CD8-positive, alpha-beta memory T cell (primary cell): ENCODE data around the gene AWAT2. TPM values are rescaled to one million over a fixed set of nuclear protein-coding genes. Genes with fewer than 3 reads are reported as not detected.
A peak's percentile ranks its signal among the peaks of the same experiment; 100 is the strongest.

Experiments
- CTCF ChIA-PET: fragments of 350-600 bp; sonication (Branson Sonifier 250); formaldehyde crosslinking; loops from one replicate; lab custom pipeline; 2021; ENCODE audit warnings: antibody characterized with exemption; lab: Charles Lee
- POLR2A ChIA-PET: fragments of 350-600 bp; sonication (Branson Sonifier 250); formaldehyde crosslinking; loops from one replicate; lab custom pipeline; 2021; ENCODE audit warnings: antibody characterized with exemption; lab: Charles Lee
- DNase-seq, 5 donors: peaks; one replicate each; pipeline versions ENCODE4 v3.0.0 to v3.0.0-alpha.2; 2020 to 2022; ENCODE audit warnings: mixed read lengths in 1 of 5
- H3K27ac ChIP-seq: one replicate; pipeline ENCODE4 v1.7.0; 2013; ENCODE audit warnings: low read depth, mild to moderate bottlenecking, low read length, moderate library complexity
- H3K27me3 ChIP-seq: 2 replicates; pipeline ENCODE4 v1.7.0; 2013; ENCODE audit warnings: low read length, mild to moderate bottlenecking; ENCODE audit not compliant: insufficient read depth, poor library complexity, severe bottlenecking
- H3K36me3 ChIP-seq: 2 replicates; pipeline ENCODE4 v1.7.0; 2013; ENCODE audit warnings: mild to moderate bottlenecking, low read length, moderate library complexity; ENCODE audit not compliant: insufficient read depth
- H3K4me1 ChIP-seq: 2 replicates; pipeline ENCODE4 v1.7.0; 2013; ENCODE audit warnings: mild to moderate bottlenecking, low read length, moderate library complexity; ENCODE audit not compliant: insufficient read depth
- H3K4me3 ChIP-seq: 2 replicates; pipeline ENCODE4 v1.7.0; 2013; ENCODE audit warnings: mild to moderate bottlenecking, low read length
- H3K9me3 ChIP-seq: 2 replicates; pipeline ENCODE4 v1.7.0; 2013; ENCODE audit warnings: mild to moderate bottlenecking, low read length
- H3K27ac Mint-ChIP-seq, 8 donors: one replicate each; pipeline ENCODE4 v1.8.0; 2020 to 2021; ENCODE audit warnings: mixed read lengths in 8 of 8, mild to moderate bottlenecking in 6 of 8, inconsistent platforms in 3 of 8, moderate library complexity in 3 of 8
- H3K27me3 Mint-ChIP-seq, 2 donors: one replicate each; pipeline ENCODE4 v1.8.0; 2020 to 2021; ENCODE audit warnings: mixed read lengths in 2 of 2, mild to moderate bottlenecking in 1 of 2, moderate library complexity in 1 of 2
- H3K36me3 Mint-ChIP-seq, 3 donors: one replicate each; pipeline ENCODE4 v1.8.0; 2020 to 2021; ENCODE audit warnings: mixed read lengths in 3 of 3, inconsistent platforms in 1 of 3, mild to moderate bottlenecking in 1 of 3
- H3K4me1 Mint-ChIP-seq, 3 donors: one replicate each; pipeline ENCODE4 v1.8.0; 2020 to 2021; ENCODE audit warnings: mixed read lengths in 3 of 3, inconsistent platforms in 1 of 3, mild to moderate bottlenecking in 1 of 3
- H3K4me3 Mint-ChIP-seq, 7 donors: one replicate each; pipeline ENCODE4 v1.8.0; 2020 to 2021; ENCODE audit warnings: mixed read lengths in 7 of 7, mild to moderate bottlenecking in 6 of 7, moderate library complexity in 4 of 7, inconsistent platforms in 2 of 7
- H3K9me3 Mint-ChIP-seq, 5 donors: one replicate each; pipeline ENCODE4 v1.8.0; 2020 to 2022; ENCODE audit warnings: mixed read lengths in 5 of 5, mild to moderate bottlenecking in 3 of 5, moderate library complexity in 2 of 5, inconsistent platforms in 1 of 5
- polyA plus RNA-seq: library from polyadenylated mRNA; unstranded; fragments of 300-500 nt; fragmentation: Illumina TruSeq; gene quantifications from one replicate; pipeline ENCODE4 v1.2.3, GENCODE V29; 2021
- total RNA-seq, 2 experiments: library from RNA; stranded (reverse); gene quantifications; one replicate each; pipeline ENCODE4 v1.2.3, GENCODE V29; 2021

Gene AWAT2
- total and polyA plus RNA-seq, 3 experiments from 2014 or later: not detected

- no peak overlapping the region for H3K27ac Mint-ChIP-seq
- CTCF ChIA-PET: no interaction called here
- H3K27me3 ChIP-seq: no peaks in the 10 kb centered on the region
- H3K4me3 ChIP-seq: no peak overlapping the region
- no peak overlapping the region for H3K27ac ChIP-seq
- H3K36me3 ChIP-seq: no peaks in the 10 kb centered on the region
- no peaks in the 10 kb centered on the region for H3K4me1 ChIP-seq
- peaks cover 4 to 11% of the 10 kb centered on the region in 2 donors for H3K27me3 Mint-ChIP-seq
- DNase-seq: no peak
- no peaks in the 10 kb centered on the region for H3K9me3 Mint-ChIP-seq
- H3K36me3 Mint-ChIP-seq: no peaks in the 10 kb centered on the region
- no peak overlapping the region for H3K4me3 Mint-ChIP-seq
- POLR2A ChIA-PET: no interaction called here
- no peaks in the 10 kb centered on the region for H3K4me1 Mint-ChIP-seq
- no peaks in the 10 kb centered on the region for H3K9me3 ChIP-seq
Observed at GRCh38 chrX:70049406-70049805, 332 bp downstream of the AWAT2 start.

DNA sequence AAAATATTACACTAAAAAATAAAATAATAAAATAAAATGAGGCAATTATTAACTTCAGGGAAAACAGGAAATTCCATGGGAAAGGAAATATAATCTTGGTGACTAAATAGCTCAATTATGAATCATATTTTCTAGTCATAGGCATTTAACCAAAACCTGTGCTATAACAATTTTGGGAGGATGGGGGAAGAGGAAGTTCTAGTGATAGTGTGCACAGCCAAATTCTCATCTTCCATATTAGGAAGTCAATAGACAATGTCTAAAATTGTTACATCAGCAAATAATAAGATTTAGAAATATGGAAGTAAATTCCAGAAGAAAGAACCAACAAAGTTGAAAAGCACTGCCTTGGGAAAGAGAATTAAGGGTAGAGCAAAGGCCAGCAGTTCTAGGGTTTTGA is 2.8 kb downstream of the AWAT2 start:
- no peak overlapping the region for H3K27ac ChIP-seq
- no peak overlapping the region for H3K4me3 ChIP-seq

DNA sequence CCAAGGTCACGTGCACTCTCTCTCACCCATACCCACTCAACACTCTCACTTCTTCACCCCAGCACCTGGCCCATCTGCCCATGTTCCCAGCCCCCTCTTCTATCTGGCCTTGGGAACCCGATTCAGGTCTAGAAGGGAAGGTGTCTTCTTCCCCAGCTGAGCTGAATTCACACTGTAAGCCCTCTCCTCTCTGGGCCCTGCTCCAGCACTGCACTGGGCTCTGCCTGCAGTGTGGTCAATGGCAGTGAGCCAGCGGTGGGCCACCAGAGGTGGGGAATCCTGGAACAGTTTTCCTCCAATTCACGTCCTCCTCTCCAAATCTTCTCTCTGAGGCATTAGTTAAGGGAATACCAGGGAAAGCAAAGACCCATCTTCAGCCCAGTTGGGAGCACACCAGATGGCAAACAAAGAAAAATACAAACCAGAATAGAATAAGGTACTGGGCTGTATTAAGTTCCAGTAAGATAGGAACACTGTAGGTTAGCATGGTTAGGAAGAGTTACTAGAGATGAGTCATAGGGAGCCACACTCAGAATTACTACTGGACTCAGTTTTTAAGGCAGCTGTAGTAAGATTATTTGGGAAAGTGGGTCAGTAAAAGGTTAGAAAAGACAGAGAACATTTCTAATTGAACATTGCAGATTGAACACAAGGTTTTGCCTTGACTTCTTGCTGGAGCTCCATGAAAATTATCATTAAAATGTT is 5.0 kb downstream of the AWAT2 start:
- POLR2A ChIA-PET: no interaction called here

More for the DNA sequence above, 2.8 kb downstream of the AWAT2 start:
- H3K27ac Mint-ChIP-seq: no peak overlapping the region
- H3K27me3 Mint-ChIP-seq: peaks cover 0 to 11% of the 10 kb centered on the region in 2 donors
- DNase-seq: no peak
- Histone ChIP-seq H3K36me3 (no peaks in the 10 kb centered on the region), H3K9me3 (no peaks in the 10 kb centered on the region), H3K27me3 (no peaks in the 10 kb centered on the region), H3K4me1 (no peaks in the 10 kb centered on the region)
- no peaks in the 10 kb centered on the region for H3K36me3 Mint-ChIP-seq
- no peak overlapping the region for H3K4me3 Mint-ChIP-seq
- POLR2A ChIA-PET: no interaction called here
- no peaks in the 10 kb centered on the region for H3K4me1 Mint-ChIP-seq
- CTCF ChIA-PET: no interaction called here
- H3K9me3 Mint-ChIP-seq: no peaks in the 10 kb centered on the region

DNA sequence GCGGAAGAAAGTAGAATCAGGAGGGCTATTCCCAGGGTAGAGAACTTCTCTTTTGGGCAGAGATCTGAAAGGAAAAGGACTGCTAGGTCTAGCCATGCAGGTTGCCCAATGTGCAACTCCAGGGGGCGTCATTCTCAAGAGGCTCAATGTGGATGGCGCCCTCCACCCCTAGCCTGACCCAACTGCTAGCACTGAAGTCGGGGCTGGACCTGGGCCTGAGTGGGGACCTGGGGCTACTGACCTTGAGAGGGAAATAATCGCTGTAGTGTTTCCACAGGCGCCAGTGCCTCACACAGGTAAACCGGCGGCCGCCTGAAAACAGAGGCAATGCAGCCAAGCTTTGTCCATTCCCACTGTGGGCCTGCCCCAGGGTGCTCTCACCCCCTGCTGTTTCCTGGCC is 6.1 kb downstream of the AWAT2 start:
- Histone ChIP-seq H3K27me3 (no peaks in the 10 kb centered on the region), H3K27ac (no peak overlapping the region), H3K4me3 (no peak overlapping the region), H3K36me3 (no peaks in the 10 kb centered on the region), H3K9me3 (no peaks in the 10 kb centered on the region), H3K4me1 (no peaks in the 10 kb centered on the region)
- H3K27me3 Mint-ChIP-seq: peaks cover 0 to 1% of the 10 kb centered on the region in 2 donors
- DNase-seq: no peak
- no peaks in the 10 kb centered on the region for H3K9me3 Mint-ChIP-seq
- H3K36me3 Mint-ChIP-seq: no peaks in the 10 kb centered on the region
- no peaks in the 10 kb centered on the region for H3K4me1 Mint-ChIP-seq
- H3K27ac Mint-ChIP-seq: no peak overlapping the region
- H3K4me3 Mint-ChIP-seq: no peak overlapping the region
- ChIA-PET CTCF (no interaction called here), POLR2A (no interaction called here)

More for the DNA sequence above, 5.0 kb downstream of the AWAT2 start:
- no peaks in the 10 kb centered on the region for H3K36me3 ChIP-seq
- Mint-ChIP-seq H3K4me3 (no peak overlapping the region), H3K4me1 (no peaks in the 10 kb centered on the region), H3K36me3 (no peaks in the 10 kb centered on the region), H3K27me3 (peaks cover 0 to 7% of the 10 kb centered on the region in 2 donors), H3K27ac (no peak overlapping the region), H3K9me3 (no peaks in the 10 kb centered on the region)
- CTCF ChIA-PET: no interaction called here
- no peaks in the 10 kb centered on the region for H3K4me1 ChIP-seq
- DNase-seq: no peak
- no peak overlapping the region for H3K4me3 ChIP-seq
- no peak overlapping the region for H3K27ac ChIP-seq
- H3K27me3 ChIP-seq: no peaks in the 10 kb centered on the region
- H3K9me3 ChIP-seq: no peaks in the 10 kb centered on the region

DNA sequence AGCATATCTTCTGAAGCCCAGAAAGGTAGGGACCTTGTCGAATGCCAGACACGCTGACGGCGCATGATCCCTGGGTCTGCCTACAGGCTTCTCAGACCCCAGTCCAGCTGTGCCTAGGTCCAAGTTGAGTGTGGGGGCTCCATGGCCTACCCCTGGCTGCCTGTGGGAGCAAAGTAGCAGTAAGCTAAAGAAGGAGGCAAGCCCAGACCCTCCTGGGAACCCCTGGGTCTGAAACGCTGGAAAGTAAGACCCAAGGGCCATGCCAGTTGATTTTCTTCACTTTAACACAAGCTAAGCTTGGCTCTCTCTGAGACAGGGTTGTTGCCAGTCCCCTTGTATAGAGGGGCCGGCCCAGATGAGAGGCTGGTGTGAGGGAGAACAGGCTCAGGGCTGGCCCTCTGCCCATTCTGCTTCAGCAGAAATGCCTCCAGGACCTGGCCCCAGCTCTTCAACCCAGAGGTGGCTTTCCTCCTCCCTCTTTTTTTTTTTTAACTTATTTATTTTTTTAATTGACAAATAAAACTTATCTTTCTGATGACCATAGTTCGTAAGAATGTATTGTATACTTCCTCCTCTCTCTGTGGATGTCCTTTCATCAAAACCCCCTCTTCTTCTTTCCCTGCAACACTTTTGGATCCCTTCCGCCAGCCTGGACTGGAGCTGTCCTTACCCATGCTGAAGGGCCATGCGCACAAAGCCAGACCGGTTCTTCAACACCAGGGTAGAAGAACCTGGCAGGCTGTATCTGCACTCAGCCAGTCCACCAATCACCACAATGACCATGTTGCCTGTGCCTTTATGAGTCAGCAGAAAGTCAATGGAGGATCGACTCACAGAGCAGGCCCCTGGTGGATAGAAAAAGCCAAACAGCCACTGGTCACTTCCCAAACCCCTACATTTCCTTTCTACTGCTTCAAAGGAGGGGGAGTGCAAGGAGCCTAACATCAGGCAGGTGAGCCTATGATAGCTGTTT is 7.1 kb downstream of the AWAT2 start:
- H3K36me3 ChIP-seq: no peaks in the 10 kb centered on the region
- H3K27me3 ChIP-seq: no peaks in the 10 kb centered on the region
- H3K4me1 Mint-ChIP-seq: no peaks in the 10 kb centered on the region
- peaks cover 0 to 1% of the 10 kb centered on the region in 2 donors for H3K27me3 Mint-ChIP-seq
- no peak overlapping the region for H3K4me3 ChIP-seq
- no peak overlapping the region for H3K27ac ChIP-seq
- no peaks in the 10 kb centered on the region for H3K4me1 ChIP-seq
- peak overlapping the region in 2 of 8 donors; percentile 59 to 62 for H3K27ac Mint-ChIP-seq
- H3K9me3 Mint-ChIP-seq: no peaks in the 10 kb centered on the region
- H3K4me3 Mint-ChIP-seq: no peak overlapping the region
- ChIA-PET POLR2A (no interaction called here), CTCF (interaction anchor here (0.6 kb wide), 1 partner anchor 48 kb away, joined by 3 read pairs; no protein-coding TSS in a partner anchor)
- no peaks in the 10 kb centered on the region for H3K36me3 Mint-ChIP-seq
- no peak for DNase-seq
- no peaks in the 10 kb centered on the region for H3K9me3 ChIP-seq

GRCh38 chrX:70041993-70042392 is 7.7 kb downstream of the AWAT2 start:
- Mint-ChIP-seq H3K27ac (no peak overlapping the region), H3K4me1 (no peaks in the 10 kb centered on the region), H3K4me3 (no peak overlapping the region), H3K9me3 (no peaks in the 10 kb centered on the region), H3K27me3 (peaks cover 0 to 1% of the 10 kb centered on the region in 2 donors), H3K36me3 (no peaks in the 10 kb centered on the region)
- Histone ChIP-seq H3K27ac (no peak overlapping the region), H3K4me1 (no peaks in the 10 kb centered on the region), H3K36me3 (no peaks in the 10 kb centered on the region), H3K4me3 (no peak overlapping the region), H3K9me3 (no peaks in the 10 kb centered on the region), H3K27me3 (no peaks in the 10 kb centered on the region)
- CTCF ChIA-PET: no interaction called here
- no peak for DNase-seq
- POLR2A ChIA-PET: no interaction called here

GRCh38 chrX:70039758-70040157 is 10.0 kb downstream of the AWAT2 start:
- Mint-ChIP-seq H3K27ac (no peak overlapping the region), H3K9me3 (no peaks in the 10 kb centered on the region), H3K4me3 (no peak overlapping the region), H3K27me3 (peaks cover 0 to 3% of the 10 kb centered on the region in 2 donors), H3K4me1 (no peaks in the 10 kb centered on the region), H3K36me3 (no peaks in the 10 kb centered on the region)
- Histone ChIP-seq H3K4me1 (no peaks in the 10 kb centered on the region), H3K36me3 (no peaks in the 10 kb centered on the region), H3K27ac (no peak overlapping the region), H3K9me3 (no peaks in the 10 kb centered on the region), H3K27me3 (no peaks in the 10 kb centered on the region), H3K4me3 (no peak overlapping the region)
- DNase-seq: no peak
- ChIA-PET POLR2A (no interaction called here), CTCF (interaction anchor here (0.7 kb wide), 1 partner anchor 37 kb away, joined by 3 read pairs; no protein-coding TSS in a partner anchor)

DNA sequence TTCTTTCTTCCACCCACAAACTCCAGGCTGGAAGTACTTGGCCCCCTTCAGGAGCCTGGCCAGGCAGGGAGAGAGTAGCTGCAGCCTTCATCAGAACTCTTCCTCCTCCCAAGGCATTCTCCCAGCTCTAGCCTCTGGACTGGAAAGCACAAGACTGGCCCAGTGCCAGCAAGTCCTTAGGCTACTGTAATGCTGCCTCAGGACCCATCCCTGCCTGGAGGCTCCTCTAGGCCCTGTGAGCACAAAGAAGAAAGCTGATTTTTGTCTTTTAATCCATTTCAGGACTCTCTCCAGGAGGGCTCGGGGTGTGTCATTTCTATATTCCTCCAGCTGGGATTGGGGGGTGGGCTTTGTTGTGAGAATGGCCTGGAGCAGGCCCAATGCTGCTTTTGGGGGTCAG is 10.8 kb downstream of the AWAT2 start:
- H3K4me3 ChIP-seq: no peak overlapping the region
- CTCF ChIA-PET: interaction anchor here (0.7 kb wide), 1 partner anchor 37 kb away, joined by 3 read pairs; no protein-coding TSS in a partner anchor
- Mint-ChIP-seq H3K36me3 (no peaks in the 10 kb centered on the region), H3K4me1 (no peaks in the 10 kb centered on the region), H3K4me3 (no peak overlapping the region), H3K27ac (no peak overlapping the region), H3K9me3 (no peaks in the 10 kb centered on the region), H3K27me3 (peaks cover 0 to 4% of the 10 kb centered on the region in 2 donors)
- POLR2A ChIA-PET: no interaction called here
- H3K36me3 ChIP-seq: no peaks in the 10 kb centered on the region
- no peaks in the 10 kb centered on the region for H3K9me3 ChIP-seq
- no peaks in the 10 kb centered on the region for H3K4me1 ChIP-seq
- no peak overlapping the region for H3K27ac ChIP-seq
- no peaks in the 10 kb centered on the region for H3K27me3 ChIP-seq
- no peak for DNase-seq
